IPS-11a (cell line): ENCODE data around the gene ANKRD61.
"Not testable (repeated sequence)": the region's sequence is repeated elsewhere in the genome, so short reads cannot be mapped to it uniquely, and the experiment has no call there.

Experiments used
- H3K4me3 ChIP-seq: one replicate; pipeline ENCODE4 v1.5.1; 2013; ENCODE audit warnings: low read depth, low read length, control low read depth

Gene ANKRD61

DNA sequence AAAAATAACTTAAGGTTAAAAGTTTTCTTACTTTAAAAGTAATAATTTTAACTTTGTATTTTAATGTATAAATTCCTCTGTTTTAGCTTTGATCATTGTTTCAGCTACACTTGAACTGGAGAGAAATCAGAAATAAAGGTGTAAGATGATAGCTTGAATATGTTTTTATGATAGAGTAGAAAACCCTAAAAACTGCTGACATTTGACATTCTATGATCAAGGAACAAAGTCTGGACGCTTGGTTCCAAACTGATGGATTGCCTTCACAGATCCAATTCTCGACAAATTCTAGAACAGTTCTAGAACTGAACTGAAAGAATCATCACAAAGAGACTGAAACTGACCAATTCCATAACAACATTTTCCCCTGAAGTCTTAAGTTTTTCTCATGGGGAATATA, at the start of gene ANKRD61:
Gene ANKRD61 (plus strand): TSS at position 389 of the 400 bp plus-strand sequence. CDS start 0 bp downstream, at position 389.
- no peak within 1 kb of the TSS for H3K4me3 ChIP-seq

DNA sequence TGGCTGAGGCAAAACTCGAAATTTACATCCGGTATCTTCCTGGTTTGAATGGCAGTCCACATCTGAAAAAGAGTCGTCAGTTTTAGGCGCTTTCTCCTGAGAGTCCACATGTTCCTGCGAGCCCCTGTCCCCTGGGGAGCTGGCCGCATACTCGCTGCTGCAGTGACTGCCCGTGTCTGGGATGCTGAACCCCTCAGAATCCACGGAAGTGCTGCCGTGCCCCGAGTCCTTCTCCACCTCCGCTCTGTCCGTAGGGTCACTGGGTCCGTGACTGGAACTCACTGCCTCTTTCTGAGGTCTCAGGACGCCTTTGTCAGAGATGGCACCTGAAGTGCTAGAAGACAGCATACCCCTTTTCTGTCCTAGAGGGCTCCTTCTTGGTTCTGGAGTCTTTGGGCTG, 44.1 kb upstream of the ANKRD61 start:
- H3K4me3 ChIP-seq: not testable (repeated sequence)

DNA sequence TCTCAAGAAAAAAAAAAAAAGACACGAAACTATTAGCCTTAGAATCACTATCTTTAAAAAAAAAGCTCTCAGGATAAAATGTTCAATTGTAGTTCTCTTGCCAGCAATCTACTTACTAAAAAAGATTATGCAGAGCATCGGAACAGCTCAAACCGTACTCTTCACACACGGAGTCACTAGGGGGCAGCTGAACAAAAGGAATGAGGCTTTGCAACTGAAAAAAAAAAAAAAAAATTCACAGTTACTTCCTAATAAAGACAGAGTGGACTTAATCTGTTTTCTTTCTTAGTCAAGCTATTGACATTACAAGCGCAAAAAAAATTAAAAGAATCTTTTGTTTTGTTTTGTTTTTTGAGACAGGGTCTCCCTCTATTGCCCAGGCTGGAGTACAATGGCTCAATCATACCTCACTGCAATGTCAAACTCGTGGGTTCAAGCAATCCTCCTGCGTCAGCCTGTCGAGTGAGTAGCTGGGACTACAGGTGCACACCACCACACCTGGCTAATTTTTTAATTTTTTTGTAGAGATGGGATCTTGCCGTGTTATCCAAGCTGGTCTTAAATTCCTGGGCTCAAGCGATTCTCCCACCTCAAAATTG, 33.9 kb upstream of the ANKRD61 start:
- H3K4me3 ChIP-seq: no peak overlapping the region

DNA sequence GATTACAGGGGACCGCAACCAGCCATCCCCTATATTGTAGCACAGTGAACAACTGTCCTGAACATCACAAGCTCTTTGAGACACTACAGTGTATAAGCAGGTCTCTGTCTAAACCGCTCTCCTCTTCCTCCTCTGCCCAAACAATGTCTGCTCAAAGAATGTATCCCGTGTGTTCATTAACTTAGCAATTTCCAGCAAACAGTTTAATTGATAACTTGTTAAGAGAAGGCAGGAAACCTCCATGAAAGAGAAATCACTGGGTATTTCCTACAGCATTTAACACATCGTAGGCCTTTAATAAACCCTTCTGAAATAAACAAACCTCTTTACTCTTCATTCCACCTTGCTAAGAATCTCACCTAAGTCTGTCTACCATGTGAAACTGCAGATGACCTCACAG, 23.8 kb upstream of the ANKRD61 start:
- no peak overlapping the region for H3K4me3 ChIP-seq

DNA sequence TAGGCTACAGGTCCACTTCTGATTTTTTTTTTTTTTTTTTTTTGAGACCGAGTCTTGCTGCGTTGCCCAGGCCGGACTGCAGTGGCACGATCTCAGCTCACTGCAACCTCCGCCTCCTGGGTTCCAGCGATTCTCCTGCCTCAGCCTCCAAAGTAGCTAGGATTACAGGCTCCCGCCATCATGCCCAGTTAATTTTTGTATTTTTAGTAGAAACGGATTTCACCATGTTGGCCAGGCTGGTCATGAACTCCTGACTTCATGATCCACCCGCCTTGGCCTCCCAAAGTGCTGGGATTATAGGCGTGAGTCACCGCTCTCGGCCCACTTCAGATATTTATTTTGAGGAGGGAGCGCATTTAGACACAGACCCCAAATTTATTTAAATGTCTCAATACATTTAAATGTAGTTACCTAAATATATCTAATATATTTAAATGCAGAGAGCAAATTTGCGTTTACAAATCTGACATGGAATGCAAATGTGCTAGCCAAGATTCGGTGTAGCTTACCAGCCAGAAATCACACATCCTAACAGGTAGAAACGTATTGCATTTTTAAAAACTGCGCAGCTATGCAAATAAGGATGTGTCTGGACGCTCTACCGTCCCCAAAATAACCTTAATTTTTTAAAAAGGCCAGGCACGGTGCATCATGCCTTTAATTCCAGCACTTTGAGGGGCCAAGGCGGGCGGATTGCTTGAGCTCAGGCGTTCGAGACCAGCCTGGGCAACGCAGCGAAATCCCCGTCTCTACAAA, 23.2 kb upstream of the ANKRD61 start:
- peak overlapping the region; percentile 86 for H3K4me3 ChIP-seq

DNA sequence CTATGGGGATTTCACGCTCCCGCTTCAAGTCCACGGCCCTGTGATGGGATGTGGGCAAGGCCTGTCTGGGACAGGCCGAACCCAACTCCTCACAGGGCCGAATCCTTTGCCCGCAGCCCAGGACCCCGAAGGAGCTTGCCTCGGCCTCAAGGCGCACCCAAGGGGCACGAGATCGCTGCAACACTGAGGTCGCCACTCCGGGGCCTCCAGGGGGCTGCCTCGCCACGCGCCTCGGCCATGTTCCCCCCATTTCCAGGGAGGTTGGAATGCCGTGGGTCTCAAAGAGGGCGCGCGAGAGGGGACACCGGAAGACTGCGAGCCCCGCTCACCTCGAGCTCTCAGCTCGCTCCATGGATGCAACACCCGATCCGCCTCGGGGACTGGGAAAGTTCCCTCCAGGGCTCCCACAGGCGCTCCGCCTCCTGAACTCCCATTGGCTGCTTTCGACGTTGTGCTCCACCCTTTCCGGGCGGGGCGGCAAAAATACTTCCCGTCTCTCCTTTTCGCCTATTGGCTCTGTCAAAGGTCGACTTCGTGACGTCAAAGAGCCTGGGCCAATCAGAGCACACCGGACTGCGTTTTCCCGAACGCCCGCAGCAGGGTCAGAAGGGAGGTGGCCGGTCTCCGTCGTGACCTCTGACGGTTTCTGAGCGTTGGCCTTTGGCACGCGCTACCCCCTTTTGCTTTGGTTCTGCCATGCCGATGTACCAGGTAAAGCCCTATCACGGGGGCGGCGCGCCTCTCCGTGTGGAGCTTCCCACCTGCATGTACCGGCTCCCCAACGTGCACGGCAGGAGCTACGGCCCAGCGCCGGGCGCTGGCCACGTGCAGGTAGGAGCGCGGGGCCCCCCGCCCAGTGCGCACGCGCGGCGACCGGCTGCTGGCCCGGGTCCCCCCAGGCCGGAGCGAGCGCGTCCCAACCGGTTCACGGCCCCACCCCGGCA, 22.2 kb upstream of the ANKRD61 start, which contains the start of the genes AIMP2 and PMS2:
Gene AIMP2 (plus strand): TSS at position 605 of the 944 bp plus-strand sequence. CDS start 92 bp downstream, at position 697.
Gene PMS2 (minus strand): TSS at position 382 of the 944 bp plus-strand sequence. CDS start 30 bp downstream, at position 352.
- H3K4me3 ChIP-seq: peak within 1 kb of the TSS; percentile 86

DNA sequence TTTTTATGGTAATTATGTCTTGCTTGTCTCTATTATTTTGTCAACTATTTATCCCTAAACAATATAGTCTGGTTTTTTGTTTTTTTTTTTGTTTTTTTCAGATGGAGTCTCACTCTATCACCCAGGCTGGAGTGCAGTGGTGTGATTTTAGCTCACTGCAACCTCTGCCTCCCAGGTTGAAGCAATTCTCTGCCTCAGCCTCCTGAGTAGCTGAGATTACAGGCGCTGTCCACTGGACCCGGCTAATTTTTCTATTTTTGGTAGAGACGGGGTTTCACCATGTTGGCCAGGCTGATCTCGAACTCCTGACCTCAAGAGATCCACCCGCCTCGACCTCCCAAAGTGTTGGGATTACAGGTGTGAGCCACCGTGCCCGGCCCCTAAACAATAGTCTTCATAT, 20.8 kb upstream of the ANKRD61 start:
- H3K4me3 ChIP-seq: not testable (repeated sequence)

DNA sequence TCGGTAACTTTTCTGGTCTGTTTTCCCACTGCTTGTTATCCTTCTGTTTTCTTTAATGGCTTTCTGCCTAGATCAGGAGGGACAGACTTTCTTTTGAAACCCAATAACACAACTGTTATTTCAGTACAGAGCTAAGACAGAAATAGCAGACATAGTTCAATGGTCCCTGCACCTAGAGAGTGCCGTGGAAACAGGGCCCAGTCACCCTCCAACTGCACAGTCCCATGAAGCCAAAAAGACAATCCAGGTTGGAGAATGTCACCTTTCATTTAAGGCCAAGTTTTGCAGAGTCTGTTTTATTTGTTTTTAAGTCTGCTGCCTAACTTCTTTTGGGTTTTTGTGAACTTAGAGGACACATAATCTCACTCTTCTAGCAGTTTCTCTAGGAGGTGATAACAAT, 19.6 kb upstream of the ANKRD61 start:
- H3K4me3 ChIP-seq: no peak overlapping the region

DNA sequence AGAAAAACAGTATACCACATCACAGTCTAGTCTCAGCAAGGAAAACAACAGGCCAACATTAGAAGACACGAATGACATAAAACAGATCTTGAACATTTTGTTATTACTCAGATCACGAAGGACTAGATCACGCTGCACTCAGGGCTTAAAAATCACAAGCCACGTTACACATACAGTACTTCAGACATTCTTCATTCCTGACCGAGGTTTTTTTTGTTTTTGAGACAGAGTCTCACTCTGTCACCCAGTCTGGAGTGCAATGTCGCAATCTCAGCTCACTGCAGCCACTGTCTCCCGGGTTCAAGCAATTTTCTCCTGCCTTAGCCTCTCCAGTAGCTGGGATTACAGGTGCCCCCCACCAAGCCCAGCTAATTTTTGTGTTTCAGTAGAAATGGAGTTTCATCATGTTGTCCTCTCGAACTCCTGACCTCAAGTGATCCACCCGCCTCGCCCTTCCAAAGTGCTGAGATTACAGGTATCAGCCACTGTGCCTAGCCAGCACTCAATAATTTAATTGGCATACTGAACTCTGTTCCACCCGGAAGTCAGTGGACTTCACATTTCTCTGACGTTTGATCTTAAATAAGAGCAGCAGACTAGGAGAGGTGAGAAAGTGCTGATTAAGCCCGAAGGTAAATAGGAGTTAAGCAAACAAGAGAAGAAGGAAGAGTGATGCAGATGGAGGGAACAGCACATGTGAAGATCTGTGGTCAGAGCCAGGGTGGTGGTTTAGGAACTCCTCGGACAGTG, 18.6 kb upstream of the ANKRD61 start:
- no peak overlapping the region for H3K4me3 ChIP-seq

DNA sequence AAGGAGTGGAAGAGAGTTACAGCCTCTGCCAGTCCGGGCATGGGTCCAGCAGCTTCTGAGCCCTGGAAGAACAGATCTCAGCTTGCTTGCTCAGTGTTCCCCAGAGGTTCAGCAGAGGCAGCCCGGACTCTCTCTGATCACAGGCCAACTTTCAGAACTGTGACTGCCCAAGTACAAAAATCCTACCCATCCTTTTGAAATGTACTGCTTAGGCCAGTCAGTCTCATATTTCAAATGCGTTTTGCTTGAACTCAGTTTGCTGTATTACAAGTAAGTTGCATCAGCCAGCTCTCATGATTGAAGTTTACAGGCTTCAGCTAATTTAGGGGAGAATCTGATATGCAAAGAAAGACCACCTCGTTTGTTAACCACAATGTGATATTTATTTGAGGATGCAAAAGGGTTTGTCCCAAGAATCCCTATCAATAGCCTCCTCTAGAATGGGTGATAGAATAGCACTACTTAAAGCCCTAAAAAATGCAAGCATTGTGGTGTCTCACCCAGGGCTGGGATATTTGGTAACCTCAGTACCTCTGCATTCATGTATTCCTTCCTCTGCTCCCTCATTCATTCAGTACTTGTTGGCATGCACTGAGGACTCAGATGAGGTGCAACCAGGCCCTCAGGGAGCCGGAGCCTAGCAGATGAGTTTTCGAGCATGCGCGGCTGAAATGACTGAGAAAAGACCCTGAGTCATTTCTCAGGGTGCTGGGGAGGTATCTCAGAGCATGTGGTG, 15.1 kb upstream of the ANKRD61 start:
- no peak overlapping the region for H3K4me3 ChIP-seq

DNA sequence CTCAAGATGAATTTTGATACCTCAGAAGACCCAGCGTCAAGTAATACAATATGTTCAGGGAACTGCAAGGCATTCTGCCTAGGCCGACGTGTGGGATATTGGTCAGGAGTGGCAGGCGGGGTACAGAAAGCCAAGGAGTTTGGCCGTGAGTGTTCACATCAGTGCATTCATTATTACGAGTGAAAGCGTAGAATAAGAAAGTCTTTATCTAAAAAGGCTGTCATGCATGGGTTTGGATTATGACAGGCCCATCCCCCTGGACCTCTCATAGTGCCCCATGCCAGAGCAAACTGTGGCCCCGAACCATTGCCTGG, 14.6 kb upstream of the ANKRD61 start:
- H3K4me3 ChIP-seq: no peak overlapping the region

DNA sequence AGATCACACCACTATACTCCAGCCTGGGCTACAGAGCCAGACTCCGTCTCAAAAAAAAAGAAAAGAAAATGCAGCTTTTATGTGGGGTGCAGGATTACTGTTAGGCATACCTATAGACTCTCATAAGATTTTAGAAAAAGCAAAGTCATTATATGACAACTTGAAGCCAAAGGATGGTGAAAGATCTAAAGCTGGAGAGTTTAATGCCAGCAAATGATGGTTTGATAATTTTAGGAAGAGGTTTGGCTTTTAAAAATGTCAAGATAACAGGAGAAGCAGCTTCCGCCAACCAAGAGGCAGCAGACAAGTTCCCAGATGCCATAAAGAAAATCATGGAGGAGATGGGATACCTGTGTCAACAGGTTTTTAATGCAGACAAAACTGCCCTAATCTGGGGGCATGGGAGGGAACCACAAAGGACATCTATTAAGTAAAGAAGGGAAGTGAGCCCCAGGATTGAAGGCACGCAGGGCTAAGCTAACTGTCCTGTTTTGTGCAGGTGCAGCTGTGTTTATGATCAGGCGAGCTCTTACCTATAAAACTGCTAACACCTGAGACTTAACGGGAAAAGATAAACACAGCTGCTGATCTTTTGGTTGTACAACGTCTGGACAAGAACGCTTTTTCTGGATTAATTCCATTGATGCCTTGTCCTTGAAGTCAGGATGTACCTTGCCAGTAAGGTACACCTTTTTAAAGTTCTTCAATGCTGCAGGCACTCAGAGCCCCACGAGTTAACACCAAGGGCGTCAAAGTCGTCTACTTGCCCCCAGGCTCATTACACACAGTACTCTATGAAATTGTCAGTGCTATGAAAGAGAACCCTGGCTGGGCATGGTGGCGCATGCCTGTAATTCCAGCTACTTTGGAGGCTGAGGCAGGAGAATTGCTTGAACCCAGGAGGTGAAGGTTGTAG, 10.5 kb upstream of the ANKRD61 start:
- no peak overlapping the region for H3K4me3 ChIP-seq

DNA sequence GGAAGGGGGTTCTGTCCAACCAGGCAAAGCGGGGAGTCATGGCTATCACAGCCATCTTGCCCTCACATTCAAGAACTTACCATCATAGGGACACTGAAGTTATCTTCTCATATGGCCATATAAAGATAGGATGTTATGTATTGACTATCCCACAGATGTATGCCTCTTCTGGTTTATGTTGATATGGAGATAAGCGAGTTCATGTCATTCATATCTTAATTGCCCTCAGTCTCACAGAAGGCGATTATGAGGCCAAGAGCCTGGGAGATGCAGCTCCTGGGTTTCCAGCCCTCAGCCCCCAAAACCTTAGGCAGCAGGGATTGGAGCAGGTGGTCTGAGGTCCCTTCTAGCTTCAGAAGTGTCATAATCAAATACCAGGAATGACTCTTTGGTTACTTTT, 8.5 kb upstream of the ANKRD61 start:
- H3K4me3 ChIP-seq: no peak overlapping the region

DNA sequence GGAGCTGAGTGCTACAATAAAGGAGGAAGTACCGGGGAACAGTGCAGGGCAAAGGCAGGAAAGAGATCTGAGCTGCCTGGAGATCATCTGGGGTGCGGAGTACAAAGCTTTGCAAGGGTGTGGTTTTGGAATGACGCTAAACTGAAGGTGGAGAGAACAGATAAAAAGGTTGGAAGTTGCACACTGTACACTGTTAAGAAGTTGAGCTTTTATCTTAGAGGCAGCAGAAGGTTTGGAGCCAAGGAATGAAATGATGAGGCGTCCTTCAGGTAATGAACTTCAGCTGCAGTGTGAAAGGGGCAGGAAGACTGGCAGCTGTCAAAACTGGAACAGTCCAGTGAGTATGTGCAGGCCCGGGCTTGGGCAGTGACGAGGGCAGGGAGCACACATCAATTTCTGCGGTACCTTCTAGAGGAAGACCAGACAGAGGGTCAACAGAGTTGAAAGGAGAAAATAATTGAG, 7.2 kb upstream of the ANKRD61 start:
- H3K4me3 ChIP-seq: no peak overlapping the region

DNA sequence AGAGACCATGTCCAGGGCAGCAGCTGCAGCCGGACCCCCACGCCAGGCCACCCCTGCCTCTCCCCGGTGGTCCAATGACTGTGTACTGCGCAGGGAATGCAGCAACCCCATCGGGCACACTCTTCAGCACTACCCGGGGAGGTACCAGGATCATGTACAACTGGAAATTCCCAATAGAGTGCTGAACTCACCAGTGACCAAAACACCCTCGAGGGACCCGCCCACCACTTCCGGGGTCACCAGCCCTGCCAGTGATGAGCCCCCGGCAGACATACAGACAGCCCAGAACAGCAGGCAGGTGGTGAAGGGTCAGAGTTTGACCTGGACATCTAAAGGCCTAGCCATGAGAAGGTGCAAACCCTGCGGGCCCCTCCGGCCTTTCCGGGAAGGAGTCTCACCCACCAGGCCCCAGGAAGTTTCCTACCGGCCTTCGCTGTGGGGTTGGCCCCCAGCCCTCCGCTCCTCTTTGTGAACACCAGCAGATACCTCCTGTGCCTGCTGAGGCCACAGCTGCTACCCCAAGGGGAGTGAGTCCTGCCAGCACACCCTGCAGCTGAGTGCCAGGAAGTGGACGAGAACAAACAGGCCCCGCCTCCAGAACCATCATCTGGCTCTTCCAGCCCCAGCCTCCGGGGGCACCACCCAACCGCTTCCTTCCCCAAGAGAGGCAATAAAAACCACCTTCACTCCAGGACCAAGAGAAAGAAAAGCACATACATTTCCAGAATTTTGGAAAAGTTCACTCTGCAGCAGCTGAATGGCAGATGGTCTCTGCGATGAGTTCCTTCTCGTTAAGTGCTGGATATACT, 5.0 kb upstream of the ANKRD61 start:
- no peak overlapping the region for H3K4me3 ChIP-seq

DNA sequence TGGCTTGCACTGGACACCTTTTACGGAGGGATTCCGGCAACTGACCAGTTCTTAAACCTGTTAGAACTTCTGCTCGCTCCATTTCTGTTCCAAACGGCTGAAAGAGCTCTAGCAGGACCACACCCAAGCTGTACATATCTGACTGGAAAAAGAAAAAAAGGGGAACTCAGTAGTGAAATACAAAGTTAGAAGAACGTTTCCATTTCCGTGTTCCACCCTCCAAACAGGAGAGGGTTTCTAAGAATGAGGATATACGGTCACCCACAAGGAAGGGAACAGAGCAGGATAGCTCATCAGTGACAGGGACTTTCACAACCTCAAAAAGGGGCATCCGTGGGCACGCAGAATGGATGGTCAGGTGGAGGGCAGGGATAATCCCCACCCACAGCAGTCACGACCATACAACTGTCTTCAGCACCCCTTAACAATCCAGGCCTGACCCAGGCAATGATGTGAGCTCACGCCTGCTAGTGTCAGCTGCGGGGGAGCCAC, 4.3 kb upstream of the ANKRD61 start:
- no peak overlapping the region for H3K4me3 ChIP-seq

DNA sequence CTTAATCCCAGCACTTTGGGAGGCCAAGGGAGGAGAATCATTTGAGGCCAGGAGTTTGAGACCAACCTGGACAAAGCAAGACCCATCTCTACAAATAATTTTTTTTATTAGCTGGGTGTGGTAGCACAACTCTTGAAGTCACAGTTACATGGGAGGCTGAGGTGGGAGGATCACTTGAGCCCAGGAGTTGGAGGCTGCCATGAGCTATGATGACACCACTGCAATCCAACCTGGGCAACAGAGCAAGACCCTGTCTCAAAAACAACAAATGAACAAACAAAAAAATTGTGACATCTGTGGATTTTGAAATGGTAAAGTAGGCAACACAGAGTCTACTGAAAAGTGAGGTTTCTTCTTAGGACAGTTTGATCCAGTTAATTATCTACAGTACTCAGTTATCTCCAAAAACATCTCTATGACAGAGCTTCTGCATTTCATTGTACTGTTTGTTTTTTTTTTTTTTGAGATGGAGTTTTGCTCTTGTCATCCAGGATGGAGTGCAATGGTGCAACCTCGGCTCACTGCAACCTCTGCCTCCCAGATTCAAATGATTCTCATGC, 3.3 kb upstream of the ANKRD61 start:
- no peak overlapping the region for H3K4me3 ChIP-seq

DNA sequence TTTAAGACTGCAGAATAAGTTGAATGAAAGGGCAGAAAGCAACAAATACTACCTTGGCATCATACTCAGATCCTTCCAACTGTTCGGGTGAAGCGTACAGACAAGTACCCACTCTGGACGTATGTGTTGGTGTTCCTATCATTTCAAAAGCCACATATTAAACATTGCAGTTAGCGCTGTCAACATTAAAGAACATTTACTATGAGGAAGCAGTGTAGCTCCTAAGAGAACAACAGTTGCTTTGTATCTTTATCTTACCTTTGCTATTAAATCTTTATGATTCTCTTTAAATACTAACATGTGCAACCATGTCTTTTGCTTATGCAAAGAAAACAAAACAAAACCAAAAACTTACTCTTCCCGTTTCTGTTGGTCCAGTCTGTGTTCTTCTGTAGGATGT, 2.6 kb upstream of the ANKRD61 start:
- H3K4me3 ChIP-seq: no peak overlapping the region
